Uterus (tissue), 2 donors: ENCODE measurements around the gene IER2.

Experiments
- CTCF ChIP-seq, 4 experiments: fragments of 200-600 bp in 2 of 4; fragments of 450-650 bp in 2 of 4; sonication (generic) in 2 of 4; IDR thresholded peaks; one replicate each; pipeline ENCODE4 v1.5.1; 2016 to 2019; ENCODE audit warnings: antibody characterized with exemption in 4 of 4, mild to moderate bottlenecking in 2 of 4, moderate library complexity in 1 of 4
- POLR2A ChIP-seq, 2 donors: fragments of 450-650 bp; IDR thresholded peaks; one replicate each; pipeline ENCODE4 v1.6.1; 2016; ENCODE audit warnings: antibody characterized with exemption in 2 of 2, mild to moderate bottlenecking in 1 of 2, moderate library complexity in 1 of 2

GRCh38 chr19:13127051-13127450 is 23.2 kb upstream of the IER2 start:
- TF ChIP-seq CTCF (IDR thresholded peaks at IDR 0.05): no peak
- no peak for TF ChIP-seq POLR2A (IDR thresholded peaks at IDR 0.05)
